CD4-positive, alpha-beta T cell treated with Interleukin-17A for 4 hours (primary cell): ENCODE results near the gene FAT1.
"Not testable (repeated sequence)": the region's sequence is repeated elsewhere in the genome, so short reads cannot be mapped to it uniquely, and the experiment has no call there.

Experiments
- DNase-seq: peaks from one replicate; pipeline ENCODE4 v3.0.0-alpha.2; 2020; ENCODE audit warnings: mixed read lengths

FAT1 gene

GRCh38 chr4:186693159-186693815 lies 30.4 kb downstream of the FAT1 start:
- DNase-seq = no peak

GRCh38 chr4:186691396-186691795 lies 32.3 kb downstream of the FAT1 start:
- no peak for DNase-seq

- no peak for DNase-seq
Observed at GRCh38 chr4:186689476-186689875, 34.2 kb downstream of the FAT1 start.

GRCh38 chr4:186688150-186688943 lies 35.3 kb downstream of the FAT1 start:
- DNase-seq = no peak

- no peak for DNase-seq
Observed at GRCh38 chr4:186687265-186687664, 36.4 kb downstream of the FAT1 start.

DNA sequence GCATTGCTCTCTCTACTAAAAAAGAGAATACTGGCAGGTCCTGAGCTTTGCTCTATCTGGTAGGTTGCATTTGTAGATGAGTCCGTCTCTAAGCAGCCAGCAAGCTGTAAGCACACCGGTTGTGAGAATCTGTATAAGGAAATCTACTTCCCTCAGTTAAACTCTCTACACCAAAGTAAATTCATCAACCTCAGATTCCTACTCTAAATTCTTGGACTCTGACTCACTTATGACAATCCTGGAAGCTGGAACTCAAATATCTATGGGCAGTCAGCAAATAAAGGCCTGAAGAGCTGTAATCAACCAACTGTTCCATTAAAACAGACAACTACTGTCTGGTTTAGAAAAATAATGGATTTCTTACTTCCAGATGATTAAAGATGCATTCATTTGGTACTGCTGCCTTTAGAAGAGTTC lies 37.9 kb downstream of the FAT1 start:
- no peak for DNase-seq

GRCh38 chr4:186684889-186685309 lies 38.8 kb downstream of the FAT1 start:
- DNase-seq = no peak

- no peak for DNase-seq
Observed at GRCh38 chr4:186684220-186684619, 39.4 kb downstream of the FAT1 start.

GRCh38 chr4:186680641-186681040 lies 43.0 kb downstream of the FAT1 start:
- DNase-seq = no peak

DNA sequence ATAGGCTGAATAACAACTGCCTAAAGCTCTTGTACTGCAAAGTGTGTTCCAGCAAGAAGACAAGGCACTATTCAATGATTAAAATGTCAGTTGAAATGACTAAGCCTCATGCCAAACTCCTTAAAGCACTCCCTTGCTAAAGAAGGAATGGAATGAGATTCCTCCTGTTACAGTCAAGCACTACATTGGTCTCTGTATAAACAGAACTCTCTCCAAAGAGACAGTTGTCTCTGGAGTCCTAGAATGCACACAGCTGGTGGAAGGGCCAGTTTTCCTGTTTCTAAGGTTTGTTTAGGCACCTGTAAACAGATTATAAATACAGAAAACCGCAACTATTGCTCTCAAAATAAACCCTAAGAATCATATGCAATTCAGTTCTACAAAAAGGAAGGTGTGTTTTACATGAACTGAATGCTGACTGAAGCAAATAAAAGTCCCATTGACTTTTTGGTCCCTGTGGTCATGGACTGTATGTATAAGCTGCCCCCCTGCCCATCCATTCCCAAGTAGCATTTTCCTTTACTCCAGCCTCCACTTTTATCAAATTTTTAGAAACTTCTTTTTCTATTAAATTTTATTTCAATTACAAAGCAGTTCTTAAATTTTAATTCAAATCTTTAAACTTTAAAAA lies 47.0 kb downstream of the FAT1 start:
- no peak for DNase-seq

DNA sequence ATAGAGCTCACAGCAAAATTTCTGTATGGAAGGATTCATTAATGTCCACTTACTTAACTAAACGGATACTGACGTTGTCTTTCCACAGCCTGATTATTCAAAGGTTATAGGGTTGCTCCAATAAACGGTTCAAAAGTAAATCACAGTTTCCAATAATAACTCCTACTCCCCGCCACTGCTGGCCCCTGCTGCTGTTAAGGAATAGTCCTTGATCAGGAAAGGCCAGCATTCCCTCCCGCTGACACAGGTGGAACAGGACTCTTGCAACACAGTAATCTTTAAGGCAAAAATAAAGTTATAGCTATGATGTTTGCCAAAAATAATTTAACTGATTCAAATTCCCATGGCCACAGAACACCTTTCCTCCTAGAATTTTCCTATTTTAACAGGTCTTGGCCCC lies 53.9 kb downstream of the FAT1 start:
- DNase-seq = no peak

DNA sequence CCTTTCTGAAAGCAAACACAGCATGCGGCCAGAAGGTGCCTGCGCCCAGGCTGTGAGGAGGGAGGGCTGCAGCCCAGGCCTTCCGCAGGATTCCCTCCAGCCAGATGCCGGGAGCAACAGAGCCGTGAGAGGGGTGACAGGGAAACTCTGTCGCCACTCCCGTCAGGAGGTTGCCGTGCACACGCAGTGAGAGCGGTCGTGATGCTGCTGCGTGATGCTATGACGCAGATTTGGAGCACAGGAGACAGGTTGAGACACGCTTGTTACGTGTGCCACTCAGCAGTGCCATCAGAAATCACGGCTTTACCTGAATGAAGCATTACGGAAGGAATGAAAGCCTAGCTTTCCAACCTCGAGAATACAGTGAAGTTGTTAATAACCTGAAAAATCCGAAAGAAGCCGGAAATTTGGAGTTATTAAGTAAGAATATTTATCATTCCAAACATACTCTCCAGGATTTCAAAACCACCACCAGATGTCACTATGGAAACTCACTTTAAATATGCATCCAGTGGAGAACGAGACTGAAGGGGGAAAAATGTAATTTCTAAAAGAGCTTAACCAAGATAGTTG lies 54.4 kb downstream of the FAT1 start:
- no peak for DNase-seq

GRCh38 chr4:186666750-186667149 lies 56.9 kb downstream of the FAT1 start:
- DNase-seq = no peak

DNA sequence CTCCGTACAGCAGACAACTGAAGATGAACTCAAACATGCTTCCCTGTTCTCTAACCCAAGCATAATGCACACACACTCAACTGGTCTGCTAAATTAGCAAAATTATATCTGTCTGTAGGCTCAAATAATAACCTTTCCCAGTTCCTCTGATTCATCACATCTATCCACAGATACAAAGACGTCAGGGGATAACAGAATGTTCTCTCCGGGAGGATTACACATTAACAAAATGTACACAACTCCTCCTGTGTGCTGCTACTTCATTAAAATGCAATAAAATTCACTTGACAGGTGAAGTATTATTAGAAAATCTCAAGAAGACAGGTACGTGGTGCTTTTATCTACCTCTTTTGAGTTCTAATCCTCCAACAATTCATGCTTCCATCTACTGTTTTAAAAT lies 57.4 kb downstream of the FAT1 start:
- no peak for DNase-seq

DNA sequence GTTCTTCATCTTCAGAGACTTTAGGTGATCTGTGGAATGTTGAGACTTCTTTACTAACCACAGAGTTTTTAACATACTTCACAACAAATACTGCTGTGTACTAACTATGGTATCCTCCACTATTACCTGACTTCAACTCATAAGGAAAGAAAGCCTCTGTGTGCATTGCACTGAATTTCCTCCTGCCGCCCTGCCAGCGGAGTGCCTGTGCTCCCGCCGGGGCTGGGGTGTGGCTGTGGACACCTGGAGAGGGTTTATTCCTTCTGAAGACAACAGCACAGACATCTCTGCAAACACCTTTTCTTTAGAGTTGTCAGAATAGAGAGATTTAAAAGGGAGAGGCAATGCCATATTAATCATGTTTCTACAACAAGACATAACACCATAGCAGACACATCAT lies 63.3 kb downstream of the FAT1 start:
- no peak for DNase-seq

DNA sequence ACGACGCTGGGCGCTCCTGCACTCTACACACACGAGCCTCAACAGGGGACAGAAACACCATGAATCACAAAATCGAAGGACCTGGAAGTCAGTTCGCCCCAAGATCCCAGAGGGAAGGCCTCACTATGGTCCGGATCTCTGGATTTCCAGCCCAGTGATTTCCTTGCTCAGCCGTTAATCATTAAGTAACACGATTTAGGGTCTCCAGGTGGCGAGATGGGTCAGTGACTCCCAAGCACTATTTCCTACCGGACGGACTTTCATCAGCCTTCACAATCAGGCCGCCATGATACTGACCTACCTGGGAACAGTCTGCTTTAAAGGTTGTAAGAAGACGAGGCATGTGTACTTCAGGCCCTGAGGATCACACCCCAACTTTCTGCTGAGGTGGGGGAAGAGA lies 63.7 kb downstream of the FAT1 start:
- no peak for DNase-seq

DNA sequence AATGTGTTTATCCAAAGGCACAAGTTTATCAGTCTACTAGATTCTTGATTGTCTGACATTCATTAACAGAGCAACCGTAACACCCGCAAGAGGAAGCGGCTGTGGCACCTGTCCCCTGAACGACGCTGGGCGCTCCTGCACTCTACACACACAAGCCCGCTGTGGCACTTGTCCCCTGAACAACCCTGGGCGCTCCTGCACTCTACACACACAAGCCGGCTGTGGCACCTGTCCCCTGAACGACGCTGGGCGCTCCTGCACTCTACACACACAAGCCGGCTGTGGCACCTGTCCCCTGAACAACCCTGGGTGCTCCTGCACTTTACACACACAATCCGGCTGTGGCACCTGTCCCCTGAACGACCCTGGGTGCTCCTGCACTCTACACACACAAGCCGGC lies 64.2 kb downstream of the FAT1 start:
- not testable (repeated sequence) for DNase-seq

GRCh38 chr4:186658657-186659056 lies 65.0 kb downstream of the FAT1 start:
- DNase-seq = no peak

GRCh38 chr4:186657764-186658163 lies 65.9 kb downstream of the FAT1 start:
- DNase-seq = no peak

- no peak for DNase-seq
Observed at GRCh38 chr4:186653969-186654368, 69.7 kb downstream of the FAT1 start.

GRCh38 chr4:186651624-186652023 lies 72.0 kb downstream of the FAT1 start:
- DNase-seq = no peak

GRCh38 chr4:186651181-186651603 lies 72.5 kb downstream of the FAT1 start:
- DNase-seq = no peak

GRCh38 chr4:186650401-186651180 lies 73.1 kb downstream of the FAT1 start:
- no peak for DNase-seq
